Tibial nerve (tissue), 4 donors: ENCODE results near the gene DAG1.

Experiments
- CTCF ChIP-seq, 5 experiments: fragments of 200-600 bp in 3 of 5; fragments of 450-650 bp in 2 of 5; sonication (generic) in 3 of 5; IDR thresholded peaks; one replicate each; pipeline ENCODE4 v1.5.1; 2016 to 2019; ENCODE audit warnings: antibody characterized with exemption in 5 of 5, mild to moderate bottlenecking in 3 of 5, moderate library complexity in 2 of 5
- EP300 ChIP-seq, 2 donors: sonication (generic); formaldehyde crosslinking; IDR thresholded peaks; one replicate each; pipeline ENCODE4 v1.6.1; 2017; ENCODE audit warnings: antibody characterized with exemption in 2 of 2, mild to moderate bottlenecking in 1 of 2
- POLR2A ChIP-seq, 2 donors: fragments of 450-650 bp; IDR thresholded peaks; one replicate each; pipeline ENCODE4 v1.6.1; 2017; ENCODE audit warnings: antibody characterized with exemption in 2 of 2, mild to moderate bottlenecking in 2 of 2, moderate library complexity in 2 of 2

- TF ChIP-seq CTCF (IDR thresholded peaks at IDR 0.05) (no peak), POLR2A (IDR thresholded peaks at IDR 0.05) (no peak), EP300 (IDR thresholded peaks at IDR 0.05) (no peak)
These were observed 47.5 kb upstream of the DAG1 start, which contains the start of gene AMT for GRCh38 chr3:49422379-49423248.
